ENCODE results near the gene MT1HL1. TPM values are rescaled to one million over a fixed set of nuclear protein-coding genes. Genes with fewer than 3 reads are reported as not detected.

MT1HL1 gene
- total RNA-seq, 1 experiment from 2014 or later, result not detected

DNA sequence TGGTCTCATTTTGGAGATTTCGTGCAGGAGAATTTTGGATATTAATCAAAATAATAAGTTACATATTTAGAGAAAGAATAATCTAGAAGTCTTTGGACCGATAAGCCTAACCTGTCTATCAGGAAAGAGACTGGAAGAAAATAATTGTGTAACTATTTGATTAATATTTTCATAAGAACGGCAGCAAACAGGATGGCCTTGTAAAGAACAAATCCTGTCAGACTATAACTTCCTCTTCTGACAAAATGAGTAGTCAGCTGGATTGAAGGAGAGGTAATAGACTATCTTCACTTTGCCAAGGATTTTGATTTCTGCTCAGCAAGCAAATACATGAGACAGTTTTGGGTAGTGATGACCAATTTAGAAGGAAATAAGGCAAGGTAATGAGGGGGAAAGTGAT is 25.0 kb upstream of the MT1HL1 start:
- ATAC-seq (no peak), DNase-seq (ENCODE audit: low read depth, low spot score) (no peak)
- CTCF ChIA-PET, result no interaction called here
- Histone ChIP-seq H3K9me3 (ENCODE audit: control insufficient read depth in 1 of 2, insufficient read depth in 1 of 2, low read depth in 1 of 2, low read length in 2 of 2) (no peaks in the 10 kb centered on the region), H3K79me2 (ENCODE audit: insufficient read depth, low read length) (no peaks in the 10 kb centered on the region), H3K4me2 (ENCODE audit: low read length) (no peak overlapping the region), H3K27me3 (ENCODE audit: insufficient read depth, low read length) (no peaks in the 10 kb centered on the region; the same call in 1 of the 2 replicates), H4K20me1 (ENCODE audit: insufficient read depth) (no peaks in the 10 kb centered on the region), H2AFZ (ENCODE audit: low read depth, low read length, poor library complexity, severe bottlenecking) (no peak overlapping the region), H3K4me1 (ENCODE audit: control insufficient read depth in 1 of 2, insufficient read depth in 2 of 2, low read length in 2 of 2) (no peaks in the 10 kb centered on the region), H3K4me3 (replicated peaks in 1 of 2; ENCODE audit: low read depth in 1 of 2, low read length in 2 of 2) (no peak overlapping the region), H3K27ac (ENCODE audit: low read depth, low read length) (no peak overlapping the region), H3K9me2 (ENCODE audit: insufficient read depth) (no peaks in the 10 kb centered on the region), H3K9ac (ENCODE audit: low read length) (no peak overlapping the region), H3K36me3 (ENCODE audit: control insufficient read depth in 1 of 2, insufficient read depth in 2 of 2, low read length in 2 of 2) (no peaks in the 10 kb centered on the region)
- POLR2A ChIA-PET, result no interaction called here
- intact Hi-C loops (cut with micrococcal nuclease), result no loop called here
- TF ChIP-seq SRF (IDR thresholded peaks at IDR 0.05; ENCODE audit: low read depth) (no peak), ZNF274 (IDR thresholded peaks at IDR 0.05; ENCODE audit: low read depth, low read length) (no peak), ZFX (IDR thresholded peaks at IDR 0.05) (no peak), FOSL1 (IDR thresholded peaks at IDR 0.05; ENCODE audit: low read depth) (no peak), TCF7L2 (IDR thresholded peaks at IDR 0.05; ENCODE audit: borderline replicate concordance, extremely low read depth, insufficient read depth, insufficient read length) (no peak), CBX3 (IDR thresholded peaks at IDR 0.05; ENCODE audit: low read depth) (no peak), EGR1 (IDR thresholded peaks at IDR 0.05; ENCODE audit: low read depth) (no peak)
- RAD21 ChIA-PET (ENCODE audit: low non-redundant PET in 1 of 2, low total read pairs in 2 of 2, uncharacterized antibody in 2 of 2, unreplicated experiment in 2 of 2), result no interaction called here
- no TSS peak for BruUV-seq (replicated peaks)

DNA sequence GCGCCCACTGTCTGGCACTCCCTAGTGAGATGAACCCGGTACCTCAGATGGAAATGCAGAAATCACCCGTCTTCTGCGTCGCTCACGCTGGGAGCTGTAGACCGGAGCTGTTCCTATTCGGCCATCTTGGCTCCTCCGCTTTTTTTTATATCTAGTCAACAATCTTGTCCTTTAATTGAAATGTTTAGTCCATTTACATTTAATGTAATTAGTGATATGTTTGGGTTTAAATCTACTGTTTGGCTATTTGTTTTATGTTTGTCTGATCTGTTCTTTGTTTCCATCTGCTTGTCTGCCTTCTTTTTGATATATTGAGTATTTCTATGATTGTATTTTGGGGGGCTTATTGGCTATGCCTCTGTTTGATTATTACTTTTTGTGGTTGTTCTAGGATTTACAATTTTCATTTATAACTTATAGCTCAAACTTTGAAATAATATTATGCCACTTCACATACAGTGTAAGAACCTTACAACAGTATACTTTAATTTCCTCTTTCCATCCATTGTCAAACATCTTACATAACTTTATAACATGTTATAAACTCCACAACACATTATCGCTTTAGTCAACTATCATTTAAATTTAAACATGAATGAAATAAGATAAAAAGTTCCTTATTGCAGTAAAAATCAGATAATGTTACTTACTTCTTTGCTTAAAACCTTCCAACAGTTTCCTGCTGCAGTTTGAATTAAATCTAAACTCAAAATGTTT is 21.3 kb upstream of the MT1HL1 start:
- Histone ChIP-seq H3K79me2 (ENCODE audit: insufficient read depth, low read length) (no peaks in the 10 kb centered on the region), H3K4me1 (ENCODE audit: control insufficient read depth in 1 of 2, insufficient read depth in 2 of 2, low read length in 2 of 2) (no peaks in the 10 kb centered on the region), H3K9ac (ENCODE audit: low read length) (no peak overlapping the region), H3K27me3 (ENCODE audit: insufficient read depth, low read length) (no peaks in the 10 kb centered on the region), H3K9me2 (ENCODE audit: insufficient read depth) (no peaks in the 10 kb centered on the region), H2AFZ (ENCODE audit: low read depth, low read length, poor library complexity, severe bottlenecking) (no peak overlapping the region), H3K4me3 (replicated peaks in 1 of 2; ENCODE audit: low read depth in 1 of 2, low read length in 2 of 2) (no peak overlapping the region), H3K4me2 (ENCODE audit: low read length) (no peak overlapping the region), H3K27ac (ENCODE audit: low read depth, low read length) (no peak overlapping the region), H3K9me3 (ENCODE audit: control insufficient read depth in 1 of 2, insufficient read depth in 1 of 2, low read depth in 1 of 2, low read length in 2 of 2) (no peaks in the 10 kb centered on the region), H4K20me1 (ENCODE audit: insufficient read depth) (no peaks in the 10 kb centered on the region), H3K36me3 (ENCODE audit: control insufficient read depth in 1 of 2, insufficient read depth in 2 of 2, low read length in 2 of 2) (no peaks in the 10 kb centered on the region)
- POLR2A ChIA-PET, result no interaction called here
- RAD21 ChIA-PET (ENCODE audit: low non-redundant PET in 1 of 2, low total read pairs in 2 of 2, uncharacterized antibody in 2 of 2, unreplicated experiment in 2 of 2), result no interaction called here
- ATAC-seq (no peak), DNase-seq (ENCODE audit: low read depth, low spot score) (no peak)
- intact Hi-C loops (cut with micrococcal nuclease), result no loop called here
- BruUV-seq (replicated peaks), result no TSS peak
- TF ChIP-seq ELF1 (IDR thresholded peaks at IDR 0.05; ENCODE audit: borderline replicate concordance, low read depth), result no peak
- no peak for TF ChIP-seq ZFX (IDR thresholded peaks at IDR 0.05)
- TF ChIP-seq ZNF274 (IDR thresholded peaks at IDR 0.05; ENCODE audit: low read depth, low read length), result no peak
- no peak for TF ChIP-seq SIN3A (IDR thresholded peaks at IDR 0.05; ENCODE audit: low read depth)
- no peak for TF ChIP-seq FOSL1 (IDR thresholded peaks at IDR 0.05; ENCODE audit: low read depth)
- TF ChIP-seq, protein P1, sequence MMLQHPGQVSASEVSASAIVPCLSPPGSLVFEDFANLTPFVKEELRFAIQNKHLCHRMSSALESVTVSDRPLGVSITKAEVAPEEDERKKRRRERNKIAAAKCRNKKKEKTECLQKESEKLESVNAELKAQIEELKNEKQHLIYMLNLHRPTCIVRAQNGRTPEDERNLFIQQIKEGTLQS (IDR thresholded peaks at IDR 0.05), result no peak
- no peak for TF ChIP-seq YY1 (IDR thresholded peaks at IDR 0.05; ENCODE audit: extremely low read depth, insufficient replicate concordance, low read depth, low read length)
- no peak for TF ChIP-seq JUND (IDR thresholded peaks at IDR 0.05)
- TF ChIP-seq, protein P2, sequence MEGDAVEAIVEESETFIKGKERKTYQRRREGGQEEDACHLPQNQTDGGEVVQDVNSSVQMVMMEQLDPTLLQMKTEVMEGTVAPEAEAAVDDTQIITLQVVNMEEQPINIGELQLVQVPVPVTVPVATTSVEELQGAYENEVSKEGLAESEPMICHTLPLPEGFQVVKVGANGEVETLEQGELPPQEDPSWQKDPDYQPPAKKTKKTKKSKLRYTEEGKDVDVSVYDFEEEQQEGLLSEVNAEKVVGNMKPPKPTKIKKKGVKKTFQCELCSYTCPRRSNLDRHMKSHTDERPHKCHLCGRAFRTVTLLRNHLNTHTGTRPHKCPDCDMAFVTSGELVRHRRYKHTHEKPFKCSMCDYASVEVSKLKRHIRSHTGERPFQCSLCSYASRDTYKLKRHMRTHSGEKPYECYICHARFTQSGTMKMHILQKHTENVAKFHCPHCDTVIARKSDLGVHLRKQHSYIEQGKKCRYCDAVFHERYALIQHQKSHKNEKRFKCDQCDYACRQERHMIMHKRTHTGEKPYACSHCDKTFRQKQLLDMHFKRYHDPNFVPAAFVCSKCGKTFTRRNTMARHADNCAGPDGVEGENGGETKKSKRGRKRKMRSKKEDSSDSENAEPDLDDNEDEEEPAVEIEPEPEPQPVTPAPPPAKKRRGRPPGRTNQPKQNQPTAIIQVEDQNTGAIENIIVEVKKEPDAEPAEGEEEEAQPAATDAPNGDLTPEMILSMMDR (IDR thresholded peaks at IDR 0.05 in 2 of 3, conservative IDR thresholded peaks at IDR 0.05 in 1 of 3; ENCODE audit: borderline replicate concordance in 1 of 3, insufficient read depth in 1 of 3, low read depth in 2 of 3, low read length in 2 of 3), result no peak
- no peak for TF ChIP-seq SP1 (IDR thresholded peaks at IDR 0.05; ENCODE audit: low read depth)
- TF ChIP-seq, protein P3, sequence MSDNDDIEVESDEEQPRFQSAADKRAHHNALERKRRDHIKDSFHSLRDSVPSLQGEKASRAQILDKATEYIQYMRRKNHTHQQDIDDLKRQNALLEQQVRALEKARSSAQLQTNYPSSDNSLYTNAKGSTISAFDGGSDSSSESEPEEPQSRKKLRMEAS (IDR thresholded peaks at IDR 0.05), result no peak
- TF ChIP-seq RAD21 (IDR thresholded peaks at IDR 0.05; ENCODE audit: low read depth), result no peak
- TF ChIP-seq POLR2A (IDR thresholded peaks at IDR 0.05; ENCODE audit: borderline replicate concordance, extremely low read depth, insufficient read depth, insufficient read length), result no peak
- TF ChIP-seq EZH2 (IDR thresholded peaks at IDR 0.05), result no peak
- CTCF ChIA-PET, result no interaction called here
